ENCODE results near the gene RGS10. TPM values are rescaled to one million over a fixed set of nuclear protein-coding genes. Genes with fewer than 3 reads are reported as not detected.
"Not testable (repeated sequence)": the region's sequence is repeated elsewhere in the genome, so short reads cannot be mapped to it uniquely, and the experiment has no call there.

Gene RGS10
- total and polyA plus RNA-seq, 7 donors, result 54.1 to 192 (median 125) TPM

- WGBS, 2 donors, result 80 to 84% methylated on average over 9 of the region's 9 CpGs
Measured at GRCh38 chr10:119536508-119537025, 6.0 kb downstream of the RGS10 start.

GRCh38 chr10:119535837-119536507 is 6.5 kb downstream of the RGS10 start:
- H3K36me3 ChIP-seq, result no peaks in the 10 kb centered on the region
- no peak overlapping the region for H3K4me3 ChIP-seq
- DNase-seq, result peak; percentile 56
- 39 to 75% methylated on average over 11 of the region's 11 CpGs for WGBS, 2 donors
- H3K27me3 ChIP-seq, result no peaks in the 10 kb centered on the region
- H3K9me3 ChIP-seq, result no peaks in the 10 kb centered on the region
- intact Hi-C loops (cut with DNase I), result no loop called here
- H3K4me1 ChIP-seq, result peaks cover 0 to 97% (median 94%) of the 10 kb centered on the region in 4 donors
- H3K27ac ChIP-seq, result peak overlapping the region; percentile 0 to 97 (median 89)
- TF ChIP-seq CTCF (IDR thresholded peaks at IDR 0.05) (no peak), EP300 (IDR thresholded peaks at IDR 0.05) (no peak), POLR2AphosphoS5 (IDR thresholded peaks at IDR 0.05) (no peak), POLR2A (IDR thresholded peaks at IDR 0.05) (no peak)

More at GRCh38 chr10:119536508-119537025, 6.0 kb downstream of the RGS10 start:
- Histone ChIP-seq H3K4me3 (no peak overlapping the region), H3K4me1 (peaks cover 0 to 95% (median 90%) of the 10 kb centered on the region in 4 donors), H3K9me3 (no peaks in the 10 kb centered on the region), H3K36me3 (no peaks in the 10 kb centered on the region), H3K27me3 (no peaks in the 10 kb centered on the region), H3K27ac (peak overlapping the region; percentile 0 to 97 (median 89))
- TF ChIP-seq POLR2AphosphoS5 (IDR thresholded peaks at IDR 0.05) (no peak), POLR2A (IDR thresholded peaks at IDR 0.05) (no peak), CTCF (IDR thresholded peaks at IDR 0.05) (no peak), EP300 (IDR thresholded peaks at IDR 0.05) (no peak)
- DNase-seq, result peak; percentile 15
- intact Hi-C loops (cut with DNase I), result no loop called here

- peak overlapping the region in 3 of 4 donors; percentile 83 to 97 (median 95) for H3K27ac ChIP-seq
- no peak overlapping the region for H3K4me3 ChIP-seq
- intact Hi-C loops (cut with DNase I), result no loop called here
- H3K27me3 ChIP-seq, result no peaks in the 10 kb centered on the region
- 81 to 84% methylated on average over 3 of the region's 3 CpGs for WGBS, 2 donors
- H3K4me1 ChIP-seq, result peaks cover 0 to 97% (median 96%) of the 10 kb centered on the region in 4 donors
- TF ChIP-seq CTCF (IDR thresholded peaks at IDR 0.05), result no peak
- TF ChIP-seq EP300 (IDR thresholded peaks at IDR 0.05), result no peak
- TF ChIP-seq POLR2A (IDR thresholded peaks at IDR 0.05), result no peak
- peak in 2 of 4 donors; percentile 11 to 27 for TF ChIP-seq POLR2AphosphoS5 (IDR thresholded peaks at IDR 0.05)
- no peaks in the 10 kb centered on the region for H3K36me3 ChIP-seq
- DNase-seq, result peak; percentile 44
- H3K9me3 ChIP-seq, result no peaks in the 10 kb centered on the region
Measured at GRCh38 chr10:119535305-119535704, 7.2 kb downstream of the RGS10 start.

- 92 to 93% methylated on average over 2 of the region's 2 CpGs for WGBS, 2 donors
- no peak for TF ChIP-seq EP300 (IDR thresholded peaks at IDR 0.05)
- Histone ChIP-seq H3K27me3 (no peaks in the 10 kb centered on the region), H3K9me3 (no peaks in the 10 kb centered on the region), H3K4me1 (peaks cover 0 to 97% (median 94%) of the 10 kb centered on the region in 4 donors), H3K36me3 (no peaks in the 10 kb centered on the region), H3K4me3 (no peak overlapping the region), H3K27ac (peak overlapping the region in 3 of 4 donors; percentile 67 to 97 (median 95))
- intact Hi-C loops (cut with DNase I), result no loop called here
- no peak for DNase-seq
Measured at GRCh38 chr10:119533473-119533872, 9.0 kb downstream of the RGS10 start.

DNA sequence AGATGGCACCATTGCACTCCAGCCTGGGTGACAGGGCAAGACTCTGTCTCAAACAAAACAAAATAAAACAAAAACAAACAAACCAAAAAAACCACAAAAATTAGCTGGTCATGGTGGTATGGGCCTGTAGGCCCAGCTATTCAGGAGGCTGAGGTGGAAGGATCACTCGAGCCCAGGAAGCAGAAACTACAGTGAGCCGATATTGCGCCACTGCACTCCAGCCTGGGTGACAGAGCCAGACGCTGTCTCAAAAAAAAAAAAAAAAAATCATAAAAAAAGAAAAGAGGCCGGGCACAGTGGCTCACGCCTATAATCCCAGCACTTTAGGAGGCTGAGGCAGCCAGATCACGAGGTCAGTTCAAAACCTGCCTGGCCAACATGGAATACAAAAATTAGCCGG is 9.7 kb downstream of the RGS10 start:
- intact Hi-C loops (cut with DNase I); H3K36me3 ChIP-seq; H3K27me3 ChIP-seq; H3K9me3 ChIP-seq; H3K4me3 ChIP-seq: not testable (repeated sequence)
- Histone ChIP-seq H3K4me1 (peaks cover 0 to 97% (median 91%) of the 10 kb centered on the region in 4 donors), H3K27ac (peak overlapping the region in 3 of 4 donors; percentile 67 to 97 (median 95))
- 85 to 86% methylated on average over 8 of the region's 8 CpGs for WGBS, 2 donors
- DNase-seq, result peak; percentile 71

DNA sequence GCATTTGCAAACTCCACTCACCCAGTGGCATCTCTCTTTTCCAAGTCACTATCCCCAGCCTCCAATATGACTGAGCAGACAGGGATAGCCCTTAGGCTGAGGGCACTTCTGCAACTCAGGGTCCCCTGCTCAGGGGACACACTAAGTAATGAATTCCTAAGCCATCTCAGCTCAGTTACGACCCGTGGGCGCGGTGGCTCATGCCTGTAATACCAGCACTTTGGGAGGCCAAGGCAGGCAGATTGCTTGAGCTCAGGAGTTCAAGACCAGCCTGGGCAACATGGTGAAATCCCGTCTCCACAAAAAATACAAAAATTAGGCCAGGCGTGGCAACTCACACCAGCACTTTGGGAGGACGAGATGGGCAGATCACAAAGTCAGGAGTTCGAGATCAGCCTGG is 10.3 kb downstream of the RGS10 start:
- H3K36me3 ChIP-seq; intact Hi-C loops (cut with DNase I); H3K27me3 ChIP-seq; H3K9me3 ChIP-seq; H3K4me3 ChIP-seq: not testable (repeated sequence)
- 87 to 90% methylated on average over 8 of the region's 8 CpGs for WGBS, 2 donors
- DNase-seq, result peak; percentile 52
- Histone ChIP-seq H3K4me1 (peaks cover 0 to 97% (median 90%) of the 10 kb centered on the region in 4 donors), H3K27ac (peak overlapping the region in 3 of 4 donors; percentile 67 to 97 (median 95))

Data from sigmoid colon (tissue), 7 donors.